Measurements from ENCODE around the gene PLCB4. TPM values are rescaled to one million over a fixed set of nuclear protein-coding genes. Genes with fewer than 3 reads are reported as not detected.

PLCB4 gene
- total RNA-seq, 1 donor from 2014 or later: 59.6 TPM

DNA sequence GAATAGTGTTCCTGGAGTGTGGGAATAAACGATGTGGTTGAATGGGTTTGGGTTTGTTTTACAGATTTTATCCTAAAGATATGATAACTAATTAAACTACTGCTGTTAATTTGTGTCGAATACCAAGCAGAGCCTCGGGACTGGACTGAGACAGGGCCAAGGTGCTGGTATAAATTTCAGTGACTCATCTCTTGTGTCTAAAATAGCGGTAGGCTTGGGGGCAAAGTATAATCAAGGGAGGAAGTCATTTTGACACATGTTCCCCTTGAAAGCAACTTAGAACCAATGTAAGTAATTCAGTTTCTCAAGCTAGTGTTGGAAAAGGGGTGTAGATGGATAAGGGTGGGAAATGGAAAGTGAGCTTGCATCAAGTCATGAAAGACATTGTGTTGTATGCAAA is 108.4 kb downstream of the PLCB4 start:
- H3K4me3 ChIP-seq (ENCODE audit: low read depth, low read length): no peak overlapping the region
- TF ChIP-seq, protein P1, sequence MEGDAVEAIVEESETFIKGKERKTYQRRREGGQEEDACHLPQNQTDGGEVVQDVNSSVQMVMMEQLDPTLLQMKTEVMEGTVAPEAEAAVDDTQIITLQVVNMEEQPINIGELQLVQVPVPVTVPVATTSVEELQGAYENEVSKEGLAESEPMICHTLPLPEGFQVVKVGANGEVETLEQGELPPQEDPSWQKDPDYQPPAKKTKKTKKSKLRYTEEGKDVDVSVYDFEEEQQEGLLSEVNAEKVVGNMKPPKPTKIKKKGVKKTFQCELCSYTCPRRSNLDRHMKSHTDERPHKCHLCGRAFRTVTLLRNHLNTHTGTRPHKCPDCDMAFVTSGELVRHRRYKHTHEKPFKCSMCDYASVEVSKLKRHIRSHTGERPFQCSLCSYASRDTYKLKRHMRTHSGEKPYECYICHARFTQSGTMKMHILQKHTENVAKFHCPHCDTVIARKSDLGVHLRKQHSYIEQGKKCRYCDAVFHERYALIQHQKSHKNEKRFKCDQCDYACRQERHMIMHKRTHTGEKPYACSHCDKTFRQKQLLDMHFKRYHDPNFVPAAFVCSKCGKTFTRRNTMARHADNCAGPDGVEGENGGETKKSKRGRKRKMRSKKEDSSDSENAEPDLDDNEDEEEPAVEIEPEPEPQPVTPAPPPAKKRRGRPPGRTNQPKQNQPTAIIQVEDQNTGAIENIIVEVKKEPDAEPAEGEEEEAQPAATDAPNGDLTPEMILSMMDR (conservative IDR thresholded peaks at IDR 0.05; ENCODE audit: low read depth, low read length): no peak
- DNase-seq (ENCODE audit: low read depth): peak; percentile 38

DNA sequence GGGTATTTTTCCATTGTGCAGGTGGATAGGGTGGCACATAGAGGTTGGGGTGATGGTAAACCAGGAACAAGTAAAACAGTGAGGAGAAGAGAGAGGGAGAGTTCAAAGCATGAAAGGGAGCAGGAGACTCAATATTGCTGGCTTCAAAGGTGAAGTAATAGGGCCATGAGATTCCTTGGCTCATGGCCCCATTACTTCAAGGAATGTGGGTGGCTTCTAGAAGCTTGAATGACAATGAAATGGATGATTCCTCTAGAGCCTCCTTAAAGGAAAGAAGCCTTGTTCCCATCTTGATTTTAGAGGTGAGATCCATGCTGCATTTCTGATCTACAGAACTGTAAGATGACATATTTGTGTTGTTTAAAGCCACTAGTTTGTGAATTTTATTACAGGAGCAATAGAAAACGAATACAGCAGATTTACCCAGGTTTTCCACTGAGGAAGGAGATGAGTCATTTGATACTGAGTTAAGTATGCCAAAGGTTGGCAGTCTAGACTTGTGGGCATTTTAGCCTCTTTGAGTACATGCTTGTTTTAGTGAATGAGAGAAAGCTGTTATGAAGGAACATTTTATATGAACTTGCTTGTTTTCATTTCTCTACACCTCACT is 110.4 kb downstream of the PLCB4 start:
- TF ChIP-seq, protein P1 (conservative IDR thresholded peaks at IDR 0.05; ENCODE audit: low read depth, low read length): no peak
- peak; percentile 70 for DNase-seq (ENCODE audit: low read depth)
- H3K4me3 ChIP-seq (ENCODE audit: low read depth, low read length): no peak overlapping the region

DNA sequence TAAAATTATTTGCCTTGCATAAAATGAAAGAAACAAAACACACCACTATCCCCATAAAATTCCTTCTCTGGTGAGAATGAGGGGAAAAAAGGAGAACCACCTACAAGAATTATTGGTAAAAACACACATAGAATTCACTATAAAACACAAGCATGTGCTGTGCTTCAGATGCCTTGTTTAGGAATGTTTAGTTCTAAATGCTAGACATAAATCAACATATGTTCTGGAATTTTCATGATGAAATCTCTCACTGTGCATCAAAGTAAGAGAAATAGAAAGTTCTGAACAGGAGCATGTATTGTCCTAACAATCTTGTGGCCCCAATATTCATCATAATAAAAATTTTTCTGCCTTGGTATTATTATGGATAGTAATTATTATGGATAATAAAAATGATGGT is 111.0 kb downstream of the PLCB4 start:
- no peak overlapping the region for H3K4me3 ChIP-seq (ENCODE audit: low read depth, low read length)
- TF ChIP-seq, protein P1 (conservative IDR thresholded peaks at IDR 0.05; ENCODE audit: low read depth, low read length): no peak
- DNase-seq (ENCODE audit: low read depth): no peak

DNA sequence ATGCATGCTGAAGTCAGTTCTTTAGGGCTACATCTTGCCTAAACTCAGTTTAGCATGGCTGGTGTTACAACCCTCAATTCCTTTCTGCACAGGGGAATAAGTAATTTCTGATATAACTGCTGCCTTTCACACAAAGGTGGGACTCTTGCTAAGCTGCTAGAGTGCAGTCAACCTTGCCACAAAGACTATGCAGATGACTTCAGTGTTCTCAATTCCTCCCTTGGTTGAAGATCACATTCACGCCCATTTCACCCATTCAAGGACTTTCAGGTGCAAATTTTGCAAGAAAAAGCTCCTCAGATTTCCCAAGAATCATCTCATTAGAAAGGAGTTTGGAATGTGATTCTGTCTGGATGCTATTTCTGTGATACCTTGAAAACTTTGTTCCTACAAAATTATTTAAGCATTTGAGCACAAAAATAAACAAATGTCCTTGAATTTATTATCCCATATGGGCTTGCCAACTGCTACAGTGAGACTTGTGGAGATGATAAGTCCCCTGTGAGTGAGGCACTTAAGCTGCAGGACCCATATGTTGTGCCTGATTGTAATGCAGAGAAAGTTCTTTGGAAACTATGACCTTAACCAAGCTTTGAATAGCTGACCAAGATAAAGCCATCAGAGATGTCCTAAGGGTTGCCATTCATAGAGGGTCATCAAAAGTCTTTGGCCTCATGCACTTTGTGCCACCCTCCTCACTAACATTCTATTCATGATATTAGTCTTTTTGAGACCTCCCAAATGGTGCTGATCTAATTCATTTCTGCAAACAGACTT is 111.8 kb downstream of the PLCB4 start:
- TF ChIP-seq, protein P1 (conservative IDR thresholded peaks at IDR 0.05; ENCODE audit: low read depth, low read length): no peak
- H3K4me3 ChIP-seq (ENCODE audit: low read depth, low read length): no peak overlapping the region
- DNase-seq (ENCODE audit: low read depth): no peak

DNA sequence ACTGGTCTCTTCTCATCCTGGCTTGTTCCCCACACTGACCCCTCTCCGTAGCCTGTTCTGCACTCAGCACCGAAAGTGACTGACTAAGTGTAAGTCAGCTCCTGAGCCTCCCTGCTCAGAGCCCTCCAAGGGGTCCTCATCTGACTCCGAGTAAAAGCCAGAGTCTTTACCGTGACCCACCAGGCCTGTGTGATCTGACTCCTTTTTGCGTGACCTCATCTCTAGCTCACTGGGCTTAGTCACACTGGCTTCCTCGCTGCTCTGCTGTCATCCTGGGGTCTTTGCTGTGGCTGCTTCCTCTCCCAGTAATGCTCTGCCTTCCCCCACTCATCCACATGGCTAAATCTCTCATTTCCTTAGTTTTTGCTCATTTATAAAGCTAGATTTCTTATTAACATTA is 116.6 kb downstream of the PLCB4 start:
- TF ChIP-seq, protein P1 (conservative IDR thresholded peaks at IDR 0.05; ENCODE audit: low read depth, low read length): no peak
- no peak overlapping the region for H3K4me3 ChIP-seq (ENCODE audit: low read depth, low read length)
- no peak for DNase-seq (ENCODE audit: low read depth)

DNA sequence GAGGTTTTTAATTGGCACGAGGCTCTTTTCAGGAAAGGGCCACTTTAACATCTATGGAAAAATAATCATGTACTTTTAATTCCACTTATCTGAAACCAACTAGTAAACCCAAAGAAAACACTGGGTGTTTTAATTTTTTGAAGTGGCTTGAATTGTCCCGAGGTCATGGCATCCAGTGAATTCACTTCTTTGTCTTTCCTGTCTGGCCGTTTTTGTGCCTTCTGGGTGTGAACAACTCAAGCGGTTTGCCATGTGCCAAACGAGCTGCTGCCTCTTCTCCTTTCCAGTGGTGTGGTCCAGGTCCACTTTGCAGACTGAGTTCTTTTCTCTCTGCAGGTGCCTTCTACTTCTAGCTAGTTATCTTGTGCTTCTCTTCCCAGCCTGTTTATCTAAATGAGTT is 117.5 kb downstream of the PLCB4 start:
- TF ChIP-seq, protein P1 (conservative IDR thresholded peaks at IDR 0.05; ENCODE audit: low read depth, low read length): no peak
- no peak overlapping the region for H3K4me3 ChIP-seq (ENCODE audit: low read depth, low read length)
- no peak for DNase-seq (ENCODE audit: low read depth)
